Upper lobe of left lung (tissue), 6 donors: ENCODE data around the gene TMEM131L. TPM values are rescaled to one million over a fixed set of nuclear protein-coding genes. Genes with fewer than 3 reads are reported as not detected.

Source experiments
- ATAC-seq, 2 donors: fragments of 200-7000 bp; cut with Tn5 transposase; one replicate each; pipeline ENCODE4 v1.9.1; 2022; ENCODE audit warnings: mild to moderate bottlenecking in 2 of 2, moderate library complexity in 2 of 2; ENCODE audit not compliant: low FRiP score in 2 of 2
- DNase-seq, 2 donors: peaks; one replicate each; pipeline ENCODE4 v3.0.0-alpha.2; 2019 to 2020
- H3K27ac ChIP-seq, 4 donors: fragments of 200-600 bp; sonication (generic); one replicate each; pipeline ENCODE4 v1.5.1; 2016 to 2019
- H3K27me3 ChIP-seq, 4 donors: fragments of 200-600 bp; sonication (generic); one replicate each; pipeline ENCODE4 v1.5.1; 2017 to 2019
- H3K36me3 ChIP-seq, 4 donors: fragments of 200-600 bp; sonication (generic); one replicate each; pipeline ENCODE4 v1.5.1; 2016 to 2019
- H3K4me1 ChIP-seq, 4 donors: fragments of 200-600 bp; sonication (generic); one replicate each; pipeline ENCODE4 v1.5.1; 2018 to 2019
- H3K4me3 ChIP-seq, 4 donors: fragments of 200-600 bp; sonication (generic); one replicate each; pipeline ENCODE4 v1.5.1; 2017 to 2019; ENCODE audit warnings: mild to moderate bottlenecking in 2 of 4, moderate library complexity in 1 of 4
- H3K9me3 ChIP-seq, 4 donors: fragments of 200-600 bp; sonication (generic); one replicate each; pipeline ENCODE4 v1.5.1; 2018 to 2019
- EP300 ChIP-seq, 4 donors: sonication (generic); formaldehyde crosslinking; IDR thresholded peaks; one replicate each; pipeline ENCODE4 v1.5.1; 2017; ENCODE audit warnings: antibody characterized with exemption in 4 of 4, control low read depth in 2 of 4
- POLR2A ChIP-seq, 4 donors: fragments of 450-650 bp; IDR thresholded peaks; one replicate each; pipeline ENCODE4 v1.5.1; 2016 to 2017; ENCODE audit warnings: antibody characterized with exemption in 4 of 4, mild to moderate bottlenecking in 2 of 4
- POLR2AphosphoS5 ChIP-seq, 2 donors: sonication (generic); formaldehyde crosslinking; IDR thresholded peaks; one replicate each; pipeline ENCODE4 v1.5.1; 2017; ENCODE audit warnings: antibody characterized with exemption in 2 of 2
- WGBS, 2 donors: methylation state at CpG; one replicate each; pipeline ENCODE4 v1.1.5; 2017 to 2018; 5-methylcytosine and 5-hydroxymethylcytosine counted together
- total RNA-seq, 6 donors: library from RNA; depleted of rRNA in 4 of 6; stranded (reverse); fragments of >200 nt in 4 of 6; gene quantifications; one replicate each; pipeline versions ENCODE4 v1.1.0 to v1.2.1, GENCODE V29; 2016 to 2021
- TF ChIP-seq, protein P1 (sequence below), 6 experiments: fragments of 450-650 bp in 4 of 6; fragments of 200-600 bp in 2 of 6; sonication (generic) in 2 of 6; IDR thresholded peaks; one replicate each; pipeline ENCODE4 v1.5.1; 2016 to 2019; ENCODE audit warnings: antibody characterized with exemption in 6 of 6
- donor health status: DM: no; HTN: no; CAD: no; lungs with moderate emphysema.
- donor health status: DM: no; HTN: yes; CAD: no; lungs with severe emphysema.

The TMEM131L gene
- total RNA-seq, 6 donors from 2014 or later: 12.3 to 28.8 (median 19.5) TPM

DNA sequence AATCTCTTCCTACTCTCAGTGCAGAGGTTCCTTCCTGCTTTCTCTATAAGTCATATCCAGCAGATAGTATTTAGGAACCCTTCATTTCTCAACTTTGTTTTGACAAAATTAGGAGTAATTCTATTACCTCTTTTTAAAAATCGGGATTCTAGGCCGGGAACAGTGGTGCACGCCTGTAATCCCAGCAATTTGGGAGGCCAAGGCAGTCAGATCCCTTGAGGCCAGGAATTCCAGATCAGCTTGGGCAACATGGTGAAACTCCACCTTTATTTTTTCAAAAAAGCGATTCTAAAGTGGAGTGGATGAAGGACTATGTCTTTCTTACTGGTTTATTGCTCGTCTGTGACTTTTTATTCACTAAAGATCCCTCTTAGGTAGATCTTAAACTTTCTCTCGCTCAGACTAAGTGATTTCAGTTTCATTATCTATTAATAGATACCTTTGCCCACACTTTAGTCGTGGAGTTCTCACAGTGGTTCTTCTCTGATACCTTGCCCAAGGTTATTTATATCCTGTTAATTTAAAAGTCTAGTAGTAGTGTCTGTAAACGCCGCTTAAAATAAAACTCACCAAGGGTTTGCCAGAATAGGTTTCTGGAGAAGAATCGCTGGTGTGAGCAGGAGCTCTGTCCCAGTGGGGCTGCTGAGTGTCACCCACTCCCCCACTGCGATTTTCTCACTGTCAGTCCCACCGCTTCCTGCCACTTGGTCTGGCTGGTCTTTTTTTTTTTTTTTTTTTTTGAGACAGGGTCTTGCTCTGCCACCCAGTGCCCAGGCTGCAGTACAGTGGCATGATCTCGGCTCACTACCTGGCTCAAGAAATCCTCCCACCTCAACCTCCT lies 27.0 kb upstream of the TMEM131L start:
- Histone ChIP-seq H3K27me3 (no peaks in the 10 kb centered on the region), H3K27ac (peak overlapping the region in 2 of 4 donors; percentile 12 to 33), H3K4me1 (no peaks in the 10 kb centered on the region), H3K36me3 (no peaks in the 10 kb centered on the region), H3K9me3 (no peaks in the 10 kb centered on the region), H3K4me3 (peak overlapping the region in 1 of 4 donors; percentile 9)
- TF ChIP-seq EP300 (IDR thresholded peaks at IDR 0.05): no peak
- TF ChIP-seq, protein P1, sequence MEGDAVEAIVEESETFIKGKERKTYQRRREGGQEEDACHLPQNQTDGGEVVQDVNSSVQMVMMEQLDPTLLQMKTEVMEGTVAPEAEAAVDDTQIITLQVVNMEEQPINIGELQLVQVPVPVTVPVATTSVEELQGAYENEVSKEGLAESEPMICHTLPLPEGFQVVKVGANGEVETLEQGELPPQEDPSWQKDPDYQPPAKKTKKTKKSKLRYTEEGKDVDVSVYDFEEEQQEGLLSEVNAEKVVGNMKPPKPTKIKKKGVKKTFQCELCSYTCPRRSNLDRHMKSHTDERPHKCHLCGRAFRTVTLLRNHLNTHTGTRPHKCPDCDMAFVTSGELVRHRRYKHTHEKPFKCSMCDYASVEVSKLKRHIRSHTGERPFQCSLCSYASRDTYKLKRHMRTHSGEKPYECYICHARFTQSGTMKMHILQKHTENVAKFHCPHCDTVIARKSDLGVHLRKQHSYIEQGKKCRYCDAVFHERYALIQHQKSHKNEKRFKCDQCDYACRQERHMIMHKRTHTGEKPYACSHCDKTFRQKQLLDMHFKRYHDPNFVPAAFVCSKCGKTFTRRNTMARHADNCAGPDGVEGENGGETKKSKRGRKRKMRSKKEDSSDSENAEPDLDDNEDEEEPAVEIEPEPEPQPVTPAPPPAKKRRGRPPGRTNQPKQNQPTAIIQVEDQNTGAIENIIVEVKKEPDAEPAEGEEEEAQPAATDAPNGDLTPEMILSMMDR (IDR thresholded peaks at IDR 0.05): no peak
- no peak for TF ChIP-seq POLR2AphosphoS5 (IDR thresholded peaks at IDR 0.05)
- TF ChIP-seq POLR2A (IDR thresholded peaks at IDR 0.05): no peak
- ATAC-seq: no peak
- 75 to 76% methylated on average over 13 of the region's 13 CpGs for WGBS, 2 donors
- DNase-seq: no peak

DNA sequence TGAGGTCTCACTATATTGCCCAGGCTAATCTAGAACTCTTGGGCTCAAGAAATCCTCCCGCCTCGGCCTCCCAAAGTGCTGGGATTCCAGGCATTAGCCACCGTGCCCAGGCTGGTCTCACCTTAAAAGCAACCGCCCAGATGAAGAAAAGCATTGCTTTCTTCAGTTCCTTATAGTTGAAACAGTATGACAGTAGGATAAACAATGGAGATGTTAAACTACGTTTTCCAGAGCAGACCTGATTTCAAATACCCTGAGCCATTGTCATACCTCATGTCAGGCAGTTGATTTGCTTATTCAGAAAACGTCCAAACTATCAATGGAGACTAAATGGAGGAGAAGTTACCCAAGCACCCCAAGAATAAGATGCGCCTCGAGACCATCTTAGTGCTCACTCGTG lies 26.3 kb upstream of the TMEM131L start:
- TF ChIP-seq, protein P1 (IDR thresholded peaks at IDR 0.05): no peak
- TF ChIP-seq EP300 (IDR thresholded peaks at IDR 0.05) (no peak), POLR2A (IDR thresholded peaks at IDR 0.05) (no peak), POLR2AphosphoS5 (IDR thresholded peaks at IDR 0.05) (no peak)
- WGBS, 2 donors: 90 to 97% methylated on average over 9 of the region's 9 CpGs
- H3K9me3 ChIP-seq: no peaks in the 10 kb centered on the region
- H3K36me3 ChIP-seq: no peaks in the 10 kb centered on the region
- H3K27me3 ChIP-seq: no peaks in the 10 kb centered on the region
- H3K27ac ChIP-seq: no peak overlapping the region
- ATAC-seq: no peak
- no peak for DNase-seq
- no peaks in the 10 kb centered on the region for H3K4me1 ChIP-seq
- no peak overlapping the region for H3K4me3 ChIP-seq

DNA sequence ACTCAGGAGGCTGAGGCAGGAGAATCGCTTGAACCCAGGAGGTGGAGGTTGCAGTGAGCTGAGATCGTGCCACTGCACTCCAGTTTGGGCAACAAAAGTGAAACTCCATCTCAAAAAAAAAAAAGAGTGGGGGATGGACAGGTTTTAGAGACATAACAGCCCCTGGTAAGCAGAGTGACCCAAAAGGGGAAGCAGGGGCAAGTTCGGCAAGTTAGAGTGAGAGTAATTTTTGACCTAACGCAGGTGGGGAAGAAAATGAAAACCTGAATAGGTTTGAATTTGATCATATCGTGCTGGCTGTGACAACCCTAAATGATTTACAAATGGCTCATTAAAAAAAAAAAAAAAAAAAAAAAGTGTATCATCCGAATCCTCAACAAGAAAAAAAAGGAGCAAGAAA lies 25.7 kb upstream of the TMEM131L start:
- DNase-seq (no peak), ATAC-seq (no peak)
- Histone ChIP-seq H3K27me3 (no peaks in the 10 kb centered on the region), H3K27ac (no peak overlapping the region), H3K9me3 (no peaks in the 10 kb centered on the region), H3K36me3 (no peaks in the 10 kb centered on the region), H3K4me1 (no peaks in the 10 kb centered on the region), H3K4me3 (no peak overlapping the region)
- TF ChIP-seq, protein P1 (IDR thresholded peaks at IDR 0.05): no peak
- TF ChIP-seq EP300 (IDR thresholded peaks at IDR 0.05) (no peak), POLR2AphosphoS5 (IDR thresholded peaks at IDR 0.05) (no peak), POLR2A (IDR thresholded peaks at IDR 0.05) (no peak)
- WGBS, 2 donors: 90% methylated on average over 6 of the region's 6 CpGs

DNA sequence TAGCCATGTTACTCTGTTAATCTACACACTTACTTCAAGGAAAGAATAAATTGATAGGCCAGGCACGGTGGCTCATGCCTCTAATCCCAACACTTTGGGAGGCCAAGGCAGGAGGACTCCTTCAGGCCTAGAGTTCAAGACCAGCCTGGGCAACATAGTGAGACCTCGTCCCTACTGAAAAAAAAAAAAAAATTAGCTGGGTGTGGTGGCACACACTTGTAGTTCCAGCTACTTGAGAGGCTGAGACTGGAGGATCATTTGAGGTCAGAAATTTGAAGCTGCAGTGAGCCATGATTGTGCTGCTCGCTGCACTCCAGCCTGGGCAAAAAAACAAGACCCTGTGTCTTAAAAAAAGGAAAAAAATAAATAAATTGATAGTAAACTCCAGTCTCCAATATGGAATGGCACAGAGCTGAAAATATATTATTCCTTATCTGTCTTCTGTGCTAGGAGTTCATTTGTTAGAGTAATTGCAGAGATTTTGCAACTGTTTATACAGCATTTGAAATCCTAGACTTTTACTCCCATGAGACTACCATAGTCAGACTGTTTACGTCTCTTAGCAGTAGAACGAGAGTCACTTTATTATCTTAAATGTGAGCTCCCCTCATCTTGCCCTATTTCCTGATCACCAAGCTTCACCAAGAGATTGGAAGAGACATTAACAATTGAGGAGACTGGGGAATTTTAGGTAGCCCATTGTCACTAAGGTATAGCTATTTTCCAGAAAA lies 18.8 kb upstream of the TMEM131L start:
- TF ChIP-seq, protein P1 (IDR thresholded peaks at IDR 0.05): no peak
- TF ChIP-seq EP300 (IDR thresholded peaks at IDR 0.05): no peak
- TF ChIP-seq POLR2A (IDR thresholded peaks at IDR 0.05): no peak
- no peak for TF ChIP-seq POLR2AphosphoS5 (IDR thresholded peaks at IDR 0.05)
- Histone ChIP-seq H3K36me3 (no peaks in the 10 kb centered on the region), H3K4me3 (peak overlapping the region in 1 of 4 donors; percentile 6), H3K4me1 (peaks cover 0 to 17% (median 7%) of the 10 kb centered on the region in 4 donors), H3K9me3 (no peaks in the 10 kb centered on the region), H3K27me3 (no peaks in the 10 kb centered on the region), H3K27ac (no peak overlapping the region)
- peak in 1 of 2 donors; percentile 66 for ATAC-seq
- DNase-seq: no peak
- 78 to 79% methylated on average over 5 of the region's 5 CpGs for WGBS, 2 donors
